ENCODE results near the gene SLC2A13.
"Not testable (repeated sequence)": the region's sequence is repeated elsewhere in the genome, so short reads cannot be mapped to it uniquely, and the experiment has no call there.

SLC2A13 gene

DNA sequence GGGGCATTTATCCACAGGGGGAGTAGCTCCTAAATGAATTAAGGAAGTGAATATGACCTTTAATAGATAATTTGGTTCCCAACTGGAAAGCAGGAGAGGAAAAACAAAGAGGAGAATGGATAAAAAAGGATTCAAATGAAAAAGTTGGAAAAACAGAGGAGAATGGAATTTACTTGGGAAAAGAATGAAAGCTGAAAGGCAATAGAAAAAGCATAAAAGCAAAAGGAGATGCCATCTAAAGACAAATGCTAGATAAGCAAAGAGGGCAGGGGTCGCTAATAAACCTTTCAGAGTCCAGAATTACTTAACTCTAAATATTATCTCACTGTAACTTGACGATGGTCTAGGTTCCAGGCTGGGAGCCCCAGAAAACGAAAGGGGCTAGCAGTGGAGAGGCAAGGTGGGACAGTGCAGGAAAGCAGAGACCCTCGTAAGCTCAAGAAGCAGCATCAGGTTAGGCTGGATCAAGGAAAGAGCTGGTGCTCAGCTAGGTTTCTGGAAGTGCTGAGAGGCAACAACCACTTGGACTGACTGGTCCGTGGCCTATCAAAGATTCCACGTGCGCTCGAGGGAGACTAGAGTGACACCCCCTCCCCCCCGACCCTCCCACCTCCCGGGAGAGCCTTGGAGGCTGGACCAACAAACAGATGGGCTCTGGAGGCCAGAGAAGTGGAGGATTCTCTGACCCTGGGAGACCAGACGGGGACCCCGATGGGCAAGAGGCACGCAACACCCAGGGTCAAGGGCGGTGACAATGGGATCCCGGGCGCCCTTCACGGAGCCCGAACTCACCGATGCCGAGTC lies 1.2 kb downstream of the SLC2A13 start:
- DNase-seq: no peak

- DNase-seq: no peak
These were observed 2.8 kb downstream of the SLC2A13 start for GRCh38 chr12:40103043-40103442.

- no peak for DNase-seq
These were observed 4.1 kb downstream of the SLC2A13 start for GRCh38 chr12:40101747-40102146.

- DNase-seq: no peak
These were observed 6.4 kb downstream of the SLC2A13 start for GRCh38 chr12:40099423-40099853.

GRCh38 chr12:40098406-40099145 lies 7.3 kb downstream of the SLC2A13 start:
- DNase-seq: no peak

GRCh38 chr12:40093512-40093911 lies 12.4 kb downstream of the SLC2A13 start:
- DNase-seq: no peak

GRCh38 chr12:40086471-40086870 lies 19.4 kb downstream of the SLC2A13 start:
- no peak for DNase-seq

DNA sequence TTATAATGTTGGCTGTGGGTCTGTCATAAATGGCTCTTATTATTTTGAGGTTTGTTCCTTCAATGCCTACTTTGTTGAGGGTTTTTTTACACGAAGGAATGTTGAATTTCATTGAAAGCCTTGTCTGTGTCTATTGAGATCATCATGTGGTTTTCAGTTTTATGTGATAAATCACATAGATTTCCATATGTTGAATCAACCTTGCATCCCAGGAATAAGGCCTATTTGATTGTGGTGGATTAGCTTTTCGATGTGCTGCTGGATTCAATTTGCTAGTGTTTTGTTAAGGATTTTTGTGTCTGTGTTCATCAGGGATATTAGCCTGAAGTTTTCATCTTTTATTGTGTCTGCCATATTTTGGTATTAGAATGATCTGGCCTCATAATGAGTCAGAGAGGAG lies 27.6 kb downstream of the SLC2A13 start:
- DNase-seq: no peak

GRCh38 chr12:40075458-40075857 lies 30.4 kb downstream of the SLC2A13 start:
- no peak for DNase-seq

DNA sequence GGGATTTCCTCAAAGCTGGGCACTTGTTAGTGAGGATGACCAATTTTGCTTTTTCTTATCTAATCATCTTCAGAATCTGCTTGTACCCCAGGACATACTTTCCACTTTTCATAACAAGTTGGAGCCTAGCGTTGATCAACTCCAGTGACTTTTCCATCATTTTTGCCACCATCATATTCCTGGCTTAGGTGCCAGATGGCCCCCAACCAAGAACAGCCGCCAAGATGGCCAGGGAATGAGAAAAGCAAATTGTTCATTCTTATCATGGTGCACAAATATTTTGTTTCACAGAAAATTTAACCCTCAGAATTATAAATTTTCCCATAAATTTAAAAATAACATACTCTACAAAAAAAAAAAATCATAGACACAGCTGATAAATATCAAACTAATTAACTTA lies 37.5 kb downstream of the SLC2A13 start:
- DNase-seq: no peak

GRCh38 chr12:40065636-40066035 lies 40.2 kb downstream of the SLC2A13 start:
- DNase-seq: no peak

DNA sequence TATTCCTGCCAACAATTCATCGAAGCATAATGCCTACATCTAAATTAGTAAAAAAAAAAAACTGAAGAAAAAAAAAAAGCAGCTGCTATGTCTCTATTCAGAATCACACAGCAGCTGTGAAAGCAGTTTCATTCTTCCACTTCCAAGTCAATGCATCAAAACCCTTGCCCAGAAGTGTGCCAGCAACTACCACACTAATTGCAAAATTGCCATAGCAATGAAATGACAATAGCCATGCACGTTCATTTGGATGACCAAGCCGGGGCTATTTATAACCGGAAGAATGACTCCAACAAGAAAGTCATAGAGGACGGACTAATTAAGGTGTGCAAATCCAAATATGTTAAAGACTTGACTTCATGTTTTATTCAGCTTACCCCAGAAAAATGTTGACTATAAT lies 42.5 kb downstream of the SLC2A13 start:
- no peak for DNase-seq

DNA sequence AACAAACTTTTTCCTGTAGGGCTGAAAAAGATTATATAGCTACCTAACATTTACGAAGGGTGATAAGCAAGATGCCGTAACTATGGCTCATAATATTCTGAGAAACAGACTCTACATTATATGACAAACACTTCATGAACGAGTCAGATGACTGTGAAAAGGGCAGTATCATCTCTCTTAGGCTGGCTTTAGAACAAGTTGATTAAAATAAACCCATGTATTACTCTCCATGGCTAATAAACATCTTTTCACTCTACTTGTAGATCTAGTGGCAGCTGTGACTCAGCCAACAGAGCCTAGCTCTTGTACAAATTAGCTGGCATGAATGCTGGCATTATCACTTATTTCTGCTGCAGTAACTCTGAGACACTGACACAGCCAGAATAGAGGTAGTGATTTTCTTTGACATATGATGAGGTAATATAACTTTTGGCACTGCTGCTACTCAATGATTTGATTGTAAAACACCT lies 47.1 kb downstream of the SLC2A13 start:
- no peak for DNase-seq

DNA sequence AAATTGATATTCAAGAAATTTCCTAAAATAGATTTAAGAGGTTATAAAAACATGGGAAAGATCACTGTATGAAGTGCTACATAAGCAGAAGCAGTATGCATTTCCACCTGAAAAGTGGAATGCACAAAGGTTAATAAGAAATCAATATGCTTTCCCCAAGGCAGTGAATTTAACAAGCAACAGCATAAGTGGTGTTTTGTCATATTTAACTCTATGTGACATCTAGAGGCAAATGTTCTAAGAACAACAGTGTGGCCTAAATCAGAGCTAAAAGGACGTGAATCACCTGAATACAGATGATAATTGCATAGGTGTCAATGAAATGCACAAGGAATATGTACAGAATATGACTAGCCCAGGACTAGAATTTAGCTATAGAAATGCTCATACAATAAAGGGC lies 49.5 kb downstream of the SLC2A13 start:
- DNase-seq: no peak

GRCh38 chr12:40055776-40056175 lies 50.1 kb downstream of the SLC2A13 start:
- DNase-seq: no peak

- no peak for DNase-seq
These were observed 50.7 kb downstream of the SLC2A13 start for GRCh38 chr12:40055228-40055579.

- DNase-seq: no peak
These were observed 51.2 kb downstream of the SLC2A13 start for GRCh38 chr12:40054555-40055227.

DNA sequence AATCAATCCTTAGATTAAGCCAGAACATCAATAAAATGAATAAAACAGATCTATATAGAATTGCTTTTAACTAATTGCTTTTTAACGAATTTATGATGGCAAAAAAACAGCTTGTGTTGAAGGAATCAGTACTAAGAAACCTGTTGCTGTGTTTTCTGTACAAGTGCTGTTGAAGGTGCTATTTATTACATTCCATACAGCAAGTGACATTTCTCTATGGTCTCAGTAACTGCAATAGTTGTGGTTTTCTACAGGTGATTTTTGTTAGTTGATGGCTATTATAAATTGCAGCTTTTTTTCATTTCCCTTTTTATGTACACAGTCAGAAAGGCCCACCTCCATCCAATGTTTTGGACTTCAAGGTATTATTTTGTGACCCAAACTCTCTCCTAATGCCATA lies 56.6 kb downstream of the SLC2A13 start:
- no peak for DNase-seq

GRCh38 chr12:40047002-40047401 lies 58.9 kb downstream of the SLC2A13 start:
- not testable (repeated sequence) for DNase-seq

- DNase-seq: no peak
These were observed 60.2 kb downstream of the SLC2A13 start for GRCh38 chr12:40045656-40046055.

DNA sequence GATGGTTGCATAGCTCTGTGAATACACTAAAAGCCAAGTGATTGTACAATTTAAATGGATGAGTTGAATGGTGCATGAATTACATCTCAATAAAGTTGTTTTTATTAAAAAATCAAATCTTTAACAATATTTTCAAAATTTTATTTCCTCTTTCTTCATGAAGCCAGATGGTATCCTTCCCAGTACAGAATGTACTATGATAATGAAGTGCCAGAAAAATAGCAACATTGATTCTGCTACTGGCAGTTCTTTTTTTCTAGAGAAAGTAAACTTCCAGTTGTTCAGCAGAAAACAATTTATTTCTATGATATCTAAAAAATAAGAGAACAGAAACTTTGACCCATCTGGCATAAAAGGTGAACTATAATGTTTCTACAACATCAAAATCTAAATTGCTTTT lies 61.5 kb downstream of the SLC2A13 start:
- DNase-seq: no peak

- no peak for DNase-seq
These were observed 66.3 kb downstream of the SLC2A13 start for GRCh38 chr12:40039598-40039997.

GRCh38 chr12:40038619-40039018 lies 67.3 kb downstream of the SLC2A13 start:
- DNase-seq: no peak

GRCh38 chr12:40034712-40035111 lies 71.2 kb downstream of the SLC2A13 start:
- DNase-seq: no peak

Measured in DMS79 treated with DMSO at 0.1 percent for 48 hours (cell line).